Neural progenitor cell (in vitro differentiated cells): ENCODE measurements around the gene ZNF330. TPM values are rescaled to one million over a fixed set of nuclear protein-coding genes. Genes with fewer than 3 reads are reported as not detected.

ENCODE experiments used
- DNase-seq: peaks from one replicate; pipeline ENCODE4 v3.0.0-alpha.2; 2016; ENCODE audit warnings: low spot score
- H2AFZ ChIP-seq: fragments of 200-600 bp; sonication (generic); replicated peaks from 2 replicates; pipeline ENCODE4 v1.6.1; 2016; ENCODE audit warnings: antibody characterized with exemption
- H3F3A ChIP-seq: fragments of 200-600 bp; sonication (generic); 2 replicates; pipeline ENCODE4 v1.6.1; 2016; ENCODE audit warnings: antibody characterized with exemption, low read depth
- H3K27ac ChIP-seq: fragments of 200-600 bp; sonication (generic); 2 replicates; pipeline ENCODE4 v1.5.1; 2016; ENCODE audit warnings: mild to moderate bottlenecking
- H3K27me3 ChIP-seq: fragments of 200-600 bp; sonication (generic); 2 replicates; pipeline ENCODE4 v1.6.1; 2016; ENCODE audit warnings: mild to moderate bottlenecking, moderate library complexity
- H3K36me3 ChIP-seq: fragments of 200-600 bp; sonication (generic); 2 replicates; pipeline ENCODE4 v1.5.1; 2016
- H3K4me1 ChIP-seq: fragments of 200-600 bp; sonication (generic); 2 replicates; pipeline ENCODE4 v1.6.1; 2016; ENCODE audit warnings: mixed run types
- H3K4me2 ChIP-seq: fragments of 200-600 bp; sonication (generic); 2 replicates; pipeline ENCODE4 v1.6.1; 2016
- H3K4me3 ChIP-seq: fragments of 200-600 bp; sonication (generic); 2 replicates; pipeline ENCODE4 v1.5.1; 2016
- H3K79me2 ChIP-seq: fragments of 200-600 bp; sonication (generic); 2 replicates; pipeline ENCODE4 v1.6.1; 2016; ENCODE audit warnings: low read depth
- H3K9ac ChIP-seq: fragments of 200-600 bp; sonication (generic); 2 replicates; pipeline ENCODE4 v1.6.1; 2016
- H3K9me3 ChIP-seq: fragments of 200-600 bp; sonication (generic); 2 replicates; pipeline ENCODE4 v1.5.1; 2016; ENCODE audit warnings: low read depth
- H4K20me1 ChIP-seq: fragments of 200-600 bp; sonication (generic); 2 replicates; pipeline ENCODE4 v1.6.1; 2016; ENCODE audit warnings: low read depth
- H3K27ac Mint-ChIP-seq: 3 replicates; pipeline ENCODE4 v1.8.0; 2021; ENCODE audit warnings: mixed read lengths
- H3K27me3 Mint-ChIP-seq: 2 replicates; pipeline ENCODE4 v1.8.0; 2022; ENCODE audit warnings: low read depth, mild to moderate bottlenecking, inconsistent platforms, moderate library complexity, mixed read lengths; ENCODE audit not compliant: insufficient read depth
- H3K36me3 Mint-ChIP-seq: 3 replicates; pipeline ENCODE4 v1.8.0; 2021; ENCODE audit warnings: mixed read lengths
- H3K4me1 Mint-ChIP-seq: 3 replicates; pipeline ENCODE4 v1.8.0; 2021; ENCODE audit warnings: mixed read lengths
- H3K4me3 Mint-ChIP-seq: 3 replicates; pipeline ENCODE4 v1.8.0; 2021; ENCODE audit warnings: mild to moderate bottlenecking, moderate library complexity, mixed read lengths
- H3K9me3 Mint-ChIP-seq: 3 replicates; pipeline ENCODE4 v1.8.0; 2020; ENCODE audit warnings: mixed read lengths
- CTCF ChIP-seq: fragments of 200-600 bp; sonication (generic); IDR thresholded peaks from 2 replicates; pipeline ENCODE4 v1.5.1; 2017; ENCODE audit warnings: antibody characterized with exemption, mild to moderate bottlenecking
- EZH2 ChIP-seq: fragments of 200-600 bp; sonication (generic); IDR thresholded peaks from 2 replicates; pipeline ENCODE4 v1.6.1; 2017; ENCODE audit warnings: antibody characterized with exemption, mild to moderate bottlenecking, moderate library complexity
- EZH2phosphoT487 ChIP-seq: fragments of 200-600 bp; sonication (generic); IDR thresholded peaks from 2 replicates; pipeline ENCODE4 v1.6.1; 2017; ENCODE audit warnings: antibody characterized with exemption
- total RNA-seq: library from RNA; depleted of rRNA; stranded (reverse); fragments of >200 nt; gene quantifications from 2 replicates; pipeline ENCODE4 v1.2.3, GENCODE V29; 2015; ENCODE audit warnings: low replicate concordance

Gene ZNF330
- total RNA-seq, 1 donor from 2014 or later: 59.2 TPM

GRCh38 chr4:141254326-141254725, 33.6 kb downstream of the ZNF330 start:
- TF ChIP-seq CTCF (peak; percentile 37), EZH2phosphoT487 (no peak), EZH2 (no peak)
- no peaks in the 10 kb centered on the region for H3K4me1 Mint-ChIP-seq
- no peaks in the 10 kb centered on the region for H3K9me3 Mint-ChIP-seq

GRCh38 chr4:141255016-141255415, 34.3 kb downstream of the ZNF330 start:
- DNase-seq: no peak
- Histone ChIP-seq H3K79me2 (no peaks in the 10 kb centered on the region), H3K27ac (no peak overlapping the region), H2AFZ (no peak overlapping the region), H3K4me1 (no peaks in the 10 kb centered on the region), H3K4me2 (no peak overlapping the region), H3F3A (no peaks in the 10 kb centered on the region), H3K4me3 (no peak overlapping the region), H3K36me3 (no peaks in the 10 kb centered on the region), H4K20me1 (no peaks in the 10 kb centered on the region), H3K9me3 (no peaks in the 10 kb centered on the region), H3K27me3 (no peaks in the 10 kb centered on the region), H3K9ac (no peak overlapping the region)
- no peak overlapping the region for H3K27ac Mint-ChIP-seq
- no peaks in the 10 kb centered on the region for H3K4me1 Mint-ChIP-seq
- no peaks in the 10 kb centered on the region for H3K9me3 Mint-ChIP-seq
- no peak for TF ChIP-seq CTCF
- TF ChIP-seq EZH2: no peak
- no peak for TF ChIP-seq EZH2phosphoT487
- H3K4me3 Mint-ChIP-seq: no peak overlapping the region
- H3K27me3 Mint-ChIP-seq: no peaks in the 10 kb centered on the region
- no peaks in the 10 kb centered on the region for H3K36me3 Mint-ChIP-seq

More at GRCh38 chr4:141254326-141254725, 33.6 kb downstream of the ZNF330 start:
- Histone ChIP-seq H3K9ac (no peak overlapping the region), H3K79me2 (no peaks in the 10 kb centered on the region), H3K27me3 (no peaks in the 10 kb centered on the region), H2AFZ (no peak overlapping the region), H3K9me3 (no peaks in the 10 kb centered on the region), H3K4me2 (no peak overlapping the region), H3K4me1 (no peaks in the 10 kb centered on the region), H3K4me3 (no peak overlapping the region), H4K20me1 (no peaks in the 10 kb centered on the region), H3F3A (no peaks in the 10 kb centered on the region), H3K27ac (no peak overlapping the region), H3K36me3 (no peaks in the 10 kb centered on the region)
- H3K27me3 Mint-ChIP-seq: no peaks in the 10 kb centered on the region
- H3K27ac Mint-ChIP-seq: no peak overlapping the region
- DNase-seq: no peak
- H3K36me3 Mint-ChIP-seq: no peaks in the 10 kb centered on the region
- no peak overlapping the region for H3K4me3 Mint-ChIP-seq

GRCh38 chr4:141258558-141258957, 37.9 kb downstream of the ZNF330 start:
- H4K20me1 ChIP-seq: no peaks in the 10 kb centered on the region
- no peak for DNase-seq
- H3K9me3 Mint-ChIP-seq: no peaks in the 10 kb centered on the region
- no peak overlapping the region for H3K27ac Mint-ChIP-seq
- no peak for TF ChIP-seq EZH2phosphoT487
- no peak for TF ChIP-seq EZH2
- H3K9ac ChIP-seq: no peak overlapping the region
- H3K4me1 Mint-ChIP-seq: no peaks in the 10 kb centered on the region
- no peaks in the 10 kb centered on the region for H3K36me3 Mint-ChIP-seq
- H3K9me3 ChIP-seq: no peaks in the 10 kb centered on the region
- H3K36me3 ChIP-seq: no peaks in the 10 kb centered on the region
- H3F3A ChIP-seq: no peaks in the 10 kb centered on the region
- no peak overlapping the region for H3K4me2 ChIP-seq
- H3K27me3 Mint-ChIP-seq: no peaks in the 10 kb centered on the region
- no peak overlapping the region for H3K27ac ChIP-seq
- no peaks in the 10 kb centered on the region for H3K79me2 ChIP-seq
- H3K4me1 ChIP-seq: no peaks in the 10 kb centered on the region
- no peak overlapping the region for H3K4me3 Mint-ChIP-seq
- H3K27me3 ChIP-seq: no peaks in the 10 kb centered on the region
- H3K4me3 ChIP-seq: no peak overlapping the region
- no peak overlapping the region for H2AFZ ChIP-seq

DNA sequence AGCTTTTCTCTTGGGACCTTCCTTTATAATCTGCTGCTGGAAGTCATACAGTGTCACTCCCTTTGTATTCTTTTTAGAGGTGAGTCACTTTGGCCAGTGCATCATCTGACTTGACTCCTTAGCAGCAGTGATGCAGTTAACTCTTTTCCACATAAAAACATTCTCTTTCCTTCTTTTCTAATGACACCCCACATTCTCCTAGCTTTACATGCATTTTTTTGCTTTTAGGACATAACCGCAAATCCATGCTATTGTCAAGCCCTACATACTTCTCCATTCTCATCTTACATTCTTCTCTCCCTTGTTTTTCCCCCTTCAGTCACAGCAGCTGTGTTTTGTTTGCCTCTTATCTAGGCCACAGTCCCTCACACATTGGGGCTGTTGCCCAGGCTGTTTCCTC, 55.1 kb downstream of the ZNF330 start:
- Histone ChIP-seq H3K27ac (no peak overlapping the region), H2AFZ (no peak overlapping the region), H3K9me3 (no peaks in the 10 kb centered on the region), H3K36me3 (no peaks in the 10 kb centered on the region), H3K4me1 (peaks cover 3% of the 10 kb centered on the region), H3K9ac (no peak overlapping the region), H4K20me1 (no peaks in the 10 kb centered on the region), H3K27me3 (no peaks in the 10 kb centered on the region), H3K79me2 (no peaks in the 10 kb centered on the region), H3K4me3 (no peak overlapping the region), H3K4me2 (no peak overlapping the region), H3F3A (no peaks in the 10 kb centered on the region)
- Mint-ChIP-seq H3K27me3 (peaks cover 4% of the 10 kb centered on the region), H3K36me3 (no peaks in the 10 kb centered on the region), H3K27ac (no peak overlapping the region), H3K4me3 (no peak overlapping the region), H3K4me1 (no peaks in the 10 kb centered on the region), H3K9me3 (no peaks in the 10 kb centered on the region)
- DNase-seq: no peak
- TF ChIP-seq EZH2 (no peak), EZH2phosphoT487 (no peak), CTCF (no peak)
